Astrocyte (in vitro differentiated cells and primary cell): Measurements from ENCODE around the gene TRIM9. TPM values are rescaled to one million over a fixed set of nuclear protein-coding genes. Genes with fewer than 3 reads are reported as not detected.

Experiments
- DNase-seq: peaks from one replicate; pipeline ENCODE4 v3.0.0-alpha.2; 2010; ENCODE audit warnings: low read depth
- FAIRE-seq: peaks from 2 replicates; lab custom pipeline; 2011; peaks lifted over from hg19 to GRCh38; lab: Jason Lieb, UNC
- H2AFZ ChIP-seq: 2 replicates; pipeline ENCODE4 v1.6.0; 2012; ENCODE audit warnings: low read depth, low read length, inconsistent platforms
- H3K27ac ChIP-seq: 2 replicates; pipeline ENCODE4 v1.5.1; 2011; ENCODE audit warnings: low read depth, low read length, inconsistent platforms
- H3K27me3 ChIP-seq: 2 replicates; pipeline ENCODE4 v1.6.0; 2011; ENCODE audit warnings: low read length, inconsistent platforms; ENCODE audit not compliant: insufficient read depth
- H3K36me3 ChIP-seq: 2 replicates; pipeline ENCODE4 v1.5.1; 2011; ENCODE audit warnings: low read length, inconsistent platforms; ENCODE audit not compliant: insufficient read depth
- H3K4me1 ChIP-seq: 2 replicates; pipeline ENCODE4 v1.5.1; 2011; ENCODE audit warnings: low read length, inconsistent platforms; ENCODE audit not compliant: insufficient read depth
- H3K4me2 ChIP-seq: 2 replicates; pipeline ENCODE4 v1.6.0; 2012; ENCODE audit warnings: low read length, inconsistent platforms
- H3K4me3 ChIP-seq: 2 replicates; pipeline ENCODE4 v1.5.1; 2011; ENCODE audit warnings: low read depth, mild to moderate bottlenecking, low read length, inconsistent platforms; ENCODE audit not compliant: insufficient read depth
- H3K79me2 ChIP-seq: 2 replicates; pipeline ENCODE4 v1.6.0; 2012; ENCODE audit warnings: mild to moderate bottlenecking, low read length, inconsistent platforms; ENCODE audit not compliant: insufficient read depth
- H3K9ac ChIP-seq: 2 replicates; pipeline ENCODE4 v1.6.0; 2012; ENCODE audit warnings: mild to moderate bottlenecking, low read length, inconsistent platforms
- H3K9me3 ChIP-seq: 2 replicates; pipeline ENCODE4 v1.5.1; 2012; ENCODE audit warnings: low read depth, mild to moderate bottlenecking, low read length, inconsistent platforms; ENCODE audit not compliant: insufficient read depth
- H4K20me1 ChIP-seq: 2 replicates; pipeline ENCODE4 v1.6.0; 2012; ENCODE audit warnings: low read length, inconsistent platforms; ENCODE audit not compliant: insufficient read depth
- H3K27ac Mint-ChIP-seq: one replicate; pipeline ENCODE4 v1.8.0; 2021; ENCODE audit warnings: mild to moderate bottlenecking, mixed read lengths; ENCODE audit not compliant: unreplicated experiment
- H3K27me3 Mint-ChIP-seq: one replicate; pipeline ENCODE4 v1.8.0; 2021; ENCODE audit warnings: low read depth, mixed read lengths; ENCODE audit not compliant: unreplicated experiment
- H3K36me3 Mint-ChIP-seq: one replicate; pipeline ENCODE4 v1.8.0; 2021; ENCODE audit warnings: low read depth, mixed read lengths; ENCODE audit not compliant: unreplicated experiment
- H3K4me1 Mint-ChIP-seq: one replicate; pipeline ENCODE4 v1.8.0; 2021; ENCODE audit warnings: low read depth, mixed read lengths; ENCODE audit not compliant: unreplicated experiment
- H3K4me3 Mint-ChIP-seq: one replicate; pipeline ENCODE4 v1.8.0; 2021; ENCODE audit warnings: mild to moderate bottlenecking, moderate library complexity, mixed read lengths; ENCODE audit not compliant: unreplicated experiment
- H3K9me3 Mint-ChIP-seq: one replicate; pipeline ENCODE4 v1.8.0; 2021; ENCODE audit warnings: mild to moderate bottlenecking, mixed read lengths; ENCODE audit not compliant: unreplicated experiment
- CTCF ChIP-seq: IDR thresholded peaks from 2 replicates; pipeline ENCODE4 v1.5.1; 2011; ENCODE audit warnings: low read depth, mild to moderate bottlenecking, inconsistent platforms, low read length, moderate library complexity; ENCODE audit not compliant: insufficient read depth
- EZH2 ChIP-seq: IDR thresholded peaks from 2 replicates; pipeline ENCODE4 v1.6.1; 2012; ENCODE audit warnings: mild to moderate bottlenecking, low read length, inconsistent platforms; ENCODE audit not compliant: insufficient read depth
- total RNA-seq: library from RNA; stranded (reverse); gene quantifications from 2 replicates; pipeline ENCODE4 v1.2.1, GENCODE V29; 2021

The TRIM9 gene
- total RNA-seq, 1 donor from 2014 or later = 4.7 TPM

DNA sequence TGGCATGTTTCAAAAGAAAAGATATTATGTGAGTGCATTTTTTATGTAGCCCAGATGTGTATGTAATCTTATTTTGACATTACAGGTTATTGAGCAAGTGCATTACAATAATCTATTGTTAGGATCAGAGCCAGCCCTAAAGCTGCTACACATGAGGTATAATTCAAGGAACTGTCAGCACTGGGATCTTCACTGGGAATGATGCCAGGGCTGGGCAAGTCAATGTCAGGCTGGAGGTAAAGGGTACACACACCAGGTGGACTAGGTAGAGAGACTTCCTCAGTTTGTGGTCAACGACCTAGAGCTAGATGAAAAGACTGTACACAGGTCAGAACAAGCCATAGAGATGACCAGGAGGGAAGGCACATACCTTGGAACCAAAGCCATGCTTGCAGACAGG is 15.4 kb downstream of the TRIM9 start:
- H3K27me3 Mint-ChIP-seq = no peaks in the 10 kb centered on the region
- Histone ChIP-seq H3K9ac (no peak overlapping the region), H2AFZ (no peak overlapping the region), H3K79me2 (no peaks in the 10 kb centered on the region), H3K4me2 (no peak overlapping the region), H3K9me3 (no peaks in the 10 kb centered on the region), H4K20me1 (no peaks in the 10 kb centered on the region), H3K27me3 (no peaks in the 10 kb centered on the region), H3K36me3 (no peaks in the 10 kb centered on the region), H3K4me3 (no peak overlapping the region), H3K27ac (no peak overlapping the region), H3K4me1 (peaks cover 5% of the 10 kb centered on the region)
- DNase-seq (no peak), FAIRE-seq (no peak)
- H3K4me3 Mint-ChIP-seq = no peak overlapping the region
- TF ChIP-seq EZH2 = no peak
- no peak for TF ChIP-seq CTCF
- H3K9me3 Mint-ChIP-seq = no peaks in the 10 kb centered on the region
- peaks cover 2% of the 10 kb centered on the region for H3K36me3 Mint-ChIP-seq
- peaks cover 4% of the 10 kb centered on the region for H3K4me1 Mint-ChIP-seq
- no peak overlapping the region for H3K27ac Mint-ChIP-seq

DNA sequence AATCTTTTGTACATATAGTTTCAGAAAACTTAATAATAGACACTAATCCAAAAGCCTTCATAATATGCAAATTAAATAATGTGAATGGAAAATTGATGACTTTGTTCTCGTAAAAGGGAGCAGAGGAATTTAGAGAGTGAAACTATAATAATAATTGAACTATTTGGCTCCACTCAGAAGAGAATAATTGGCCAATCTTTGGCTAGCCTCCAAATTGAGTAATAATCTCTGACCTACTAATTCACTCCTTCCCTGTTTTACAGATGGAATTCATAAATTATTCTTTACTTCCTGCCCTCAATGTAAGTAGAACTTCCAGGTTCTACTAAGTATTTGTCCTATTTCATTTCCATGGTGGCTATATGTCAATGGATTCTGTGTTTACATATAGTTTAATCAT is 15.8 kb downstream of the TRIM9 start:
- Histone ChIP-seq H3K36me3 (no peaks in the 10 kb centered on the region), H3K9ac (no peak overlapping the region), H4K20me1 (no peaks in the 10 kb centered on the region), H2AFZ (no peak overlapping the region), H3K4me3 (no peak overlapping the region), H3K4me1 (peaks cover 5% of the 10 kb centered on the region), H3K4me2 (no peak overlapping the region), H3K79me2 (no peaks in the 10 kb centered on the region), H3K9me3 (no peaks in the 10 kb centered on the region), H3K27ac (no peak overlapping the region), H3K27me3 (no peaks in the 10 kb centered on the region)
- no peaks in the 10 kb centered on the region for H3K27me3 Mint-ChIP-seq
- peaks cover 4% of the 10 kb centered on the region for H3K4me1 Mint-ChIP-seq
- no peaks in the 10 kb centered on the region for H3K9me3 Mint-ChIP-seq
- no peak for FAIRE-seq
- H3K27ac Mint-ChIP-seq = no peak overlapping the region
- TF ChIP-seq EZH2 (no peak), CTCF (no peak)
- no peak overlapping the region for H3K4me3 Mint-ChIP-seq
- H3K36me3 Mint-ChIP-seq = peaks cover 2% of the 10 kb centered on the region
- no peak for DNase-seq

- Histone ChIP-seq H3K4me3 (no peak overlapping the region), H3K27ac (no peak overlapping the region), H3K27me3 (no peaks in the 10 kb centered on the region), H3K4me2 (no peak overlapping the region), H3K36me3 (no peaks in the 10 kb centered on the region), H3K9ac (no peak overlapping the region), H3K79me2 (no peaks in the 10 kb centered on the region), H4K20me1 (no peaks in the 10 kb centered on the region), H3K9me3 (no peaks in the 10 kb centered on the region), H3K4me1 (peaks cover 5% of the 10 kb centered on the region), H2AFZ (no peak overlapping the region)
- no peak overlapping the region for H3K27ac Mint-ChIP-seq
- no peaks in the 10 kb centered on the region for H3K9me3 Mint-ChIP-seq
- TF ChIP-seq EZH2 (no peak), CTCF (no peak)
- DNase-seq (no peak), FAIRE-seq (no peak)
- no peak overlapping the region for H3K4me3 Mint-ChIP-seq
- H3K36me3 Mint-ChIP-seq = no peaks in the 10 kb centered on the region
- H3K27me3 Mint-ChIP-seq = no peaks in the 10 kb centered on the region
- peaks cover 9% of the 10 kb centered on the region for H3K4me1 Mint-ChIP-seq
Observed at GRCh38 chr14:51074701-51075385, 20.1 kb downstream of the TRIM9 start.
